HG02840 (cell line): Measurements from ENCODE around the gene ATP8A2.
"Not testable (repeated sequence)": the region's sequence is repeated elsewhere in the genome, so short reads cannot be mapped to it uniquely, and the experiment has no call there.

ENCODE experiments used
- ATAC-seq: cut with Tn5 transposase; IDR thresholded peaks from one replicate; pipeline ENCODE4 v1.9.1; 2021; ENCODE audit warnings: mild to moderate bottlenecking, moderate library complexity, moderate number of reproducible peaks; ENCODE audit not compliant: unreplicated experiment, low FRiP score

The ATP8A2 gene

GRCh38 chr13:26050568-26051230 is 678.9 kb downstream of the ATP8A2 start:
- no peak for ATAC-seq

- no peak for ATAC-seq
Observed at GRCh38 chr13:26051231-26051656, 679.5 kb downstream of the ATP8A2 start.

- ATAC-seq, result no peak
Observed at GRCh38 chr13:26051657-26052311, 680.0 kb downstream of the ATP8A2 start, which contains the start of gene SHISA2. SHISA2 (minus strand) TSS chr13:26052016; CDS start chr13:26050975, 1,041 bp downstream.

GRCh38 chr13:26052337-26052736 is 680.6 kb downstream of the ATP8A2 start:
- ATAC-seq, result no peak

- ATAC-seq, result no peak
Observed at GRCh38 chr13:26053418-26053980, 681.7 kb downstream of the ATP8A2 start.

- no peak for ATAC-seq
Observed at GRCh38 chr13:26054896-26055295, 683.1 kb downstream of the ATP8A2 start.

GRCh38 chr13:26058704-26059103 is 686.9 kb downstream of the ATP8A2 start:
- ATAC-seq, result no peak

- ATAC-seq, result no peak
Observed at GRCh38 chr13:26060357-26060756, 688.6 kb downstream of the ATP8A2 start.

GRCh38 chr13:26061256-26061655 is 689.5 kb downstream of the ATP8A2 start:
- ATAC-seq, result no peak

GRCh38 chr13:26061947-26062346 is 690.2 kb downstream of the ATP8A2 start:
- no peak for ATAC-seq

- ATAC-seq, result no peak
Observed at GRCh38 chr13:26062853-26063444, 691.2 kb downstream of the ATP8A2 start.

- ATAC-seq, result not testable (repeated sequence)
Observed at GRCh38 chr13:26066492-26066891, 694.7 kb downstream of the ATP8A2 start.

GRCh38 chr13:26067601-26068000 is 695.8 kb downstream of the ATP8A2 start:
- no peak for ATAC-seq

GRCh38 chr13:26068372-26068771 is 696.6 kb downstream of the ATP8A2 start:
- not testable (repeated sequence) for ATAC-seq

- not testable (repeated sequence) for ATAC-seq
Observed at GRCh38 chr13:26069642-26070041, 697.9 kb downstream of the ATP8A2 start.

GRCh38 chr13:26071691-26072090 is 699.9 kb downstream of the ATP8A2 start:
- ATAC-seq, result no peak

GRCh38 chr13:26072335-26072734 is 700.6 kb downstream of the ATP8A2 start:
- ATAC-seq, result not testable (repeated sequence)

- no peak for ATAC-seq
Observed at GRCh38 chr13:26074706-26075105, 702.9 kb downstream of the ATP8A2 start.
